ENCODE data around the gene ZNF782. TPM values are rescaled to one million over a fixed set of nuclear protein-coding genes. Genes with fewer than 3 reads are reported as not detected.

The ZNF782 gene
- total and polyA plus RNA-seq, 2 of the 8 experiments (the other 6 are each of a cell fraction or from before 2014, with no cell fraction given): 1.4 to 7.4 TPM

DNA sequence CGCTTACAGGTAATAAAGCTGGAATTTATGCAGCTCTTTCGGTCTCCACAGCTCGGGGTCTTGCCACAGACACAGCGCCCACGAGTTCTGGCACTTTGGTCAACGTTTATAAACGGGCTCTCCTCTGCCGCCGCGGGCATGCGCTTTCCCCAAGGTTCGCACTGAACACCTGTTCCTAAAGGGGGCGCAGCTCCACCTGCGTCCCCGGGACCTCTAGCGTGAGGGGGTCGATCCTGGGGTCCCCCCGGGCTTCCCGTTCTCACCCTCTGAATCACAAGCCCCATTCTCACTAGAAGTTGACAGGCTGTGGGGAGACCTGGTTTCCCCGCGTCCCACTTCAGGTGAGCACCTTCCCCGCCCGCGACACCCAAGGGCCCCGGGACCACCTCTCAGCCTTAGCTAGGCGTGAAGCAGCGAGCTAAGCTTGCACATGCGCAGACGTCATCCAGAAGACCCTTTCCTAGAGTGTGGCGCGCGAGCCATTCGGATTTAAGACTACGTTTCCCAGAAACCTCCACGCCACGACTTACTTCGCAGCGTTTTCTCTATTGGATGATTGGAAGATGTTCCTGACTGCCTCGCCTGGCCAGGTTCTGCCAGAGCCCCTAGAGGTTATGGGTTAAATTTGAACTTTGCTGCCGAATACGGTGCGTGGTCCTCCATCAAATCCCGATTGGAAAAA, 21.3 kb upstream of the ZNF782 start (continued):
- TF ChIP-seq RXRA (IDR thresholded peaks at IDR 0.05; ENCODE audit: insufficient read depth, low read depth, low read length) (no peak), KDM4A (IDR thresholded peaks at IDR 0.05; ENCODE audit: low read depth, low read length, severe bottlenecking) (peak; percentile 88), TBP (IDR thresholded peaks at IDR 0.05; ENCODE audit: low read depth, low read length) (no peak), GTF2F1 (IDR thresholded peaks at IDR 0.05; ENCODE audit: borderline replicate concordance, low read depth, low read length) (no peak), SP4 (IDR thresholded peaks at IDR 0.05; ENCODE audit: low read length) (peak; percentile 87; the same call in 1 of the 2 replicates), JUN (IDR thresholded peaks at IDR 0.05; ENCODE audit: low read depth, low read length) (no peak), EZH2 (IDR thresholded peaks at IDR 0.05; ENCODE audit: low read depth, low read length, severe bottlenecking) (no peak), SIRT6 (IDR thresholded peaks at IDR 0.05; ENCODE audit: low read length) (no peak), JUND (IDR thresholded peaks at IDR 0.05; ENCODE audit: low read length) (no peak)
